OCI-LY1 (cell line): ENCODE measurements around the gene PPP1R14C.

ENCODE experiments used
- H2AFZ ChIP-seq: fragments of 200-600 bp; sonication (generic), shearing (Covaris generic); 2 replicates; pipeline ENCODE4 v1.6.0; 2014; ENCODE audit warnings: antibody characterized with exemption, mild to moderate bottlenecking, low read length
- H3F3A ChIP-seq: fragments of 200-600 bp; sonication (generic), shearing (Covaris generic); 2 replicates; pipeline ENCODE4 v1.6.0; 2014; ENCODE audit warnings: mild to moderate bottlenecking, antibody characterized with exemption, low read length, moderate library complexity; ENCODE audit not compliant: insufficient read depth
- H3K27ac ChIP-seq: fragments of 200-600 bp; sonication (generic); 2 replicates; pipeline ENCODE4 v1.5.1; 2014; ENCODE audit warnings: low read length, mixed run types, mild to moderate bottlenecking, low read depth; ENCODE audit not compliant: poor library complexity, severe bottlenecking
- H3K27me3 ChIP-seq: fragments of 200-600 bp; sonication (generic); 2 replicates; pipeline ENCODE4 v1.6.0; 2014; ENCODE audit warnings: antibody characterized with exemption, mild to moderate bottlenecking, low read length, moderate library complexity; ENCODE audit not compliant: insufficient read depth
- H3K36me3 ChIP-seq: fragments of 200-600 bp; sonication (generic); 2 replicates; pipeline ENCODE4 v1.6.1; 2014; ENCODE audit warnings: mild to moderate bottlenecking, antibody characterized with exemption, low read length, moderate library complexity, mixed read lengths; ENCODE audit not compliant: insufficient read depth
- H3K4me1 ChIP-seq: fragments of 200-600 bp; sonication (generic); 2 replicates; pipeline ENCODE4 v1.5.1; 2014; ENCODE audit warnings: mild to moderate bottlenecking, low read length, moderate library complexity; ENCODE audit not compliant: insufficient read depth, severe bottlenecking
- H3K4me2 ChIP-seq: fragments of 200-600 bp; sonication (generic), shearing (Covaris generic); 2 replicates; pipeline ENCODE4 v1.6.1; 2014; ENCODE audit warnings: low read length
- H3K4me3 ChIP-seq: fragments of 200-600 bp; sonication (generic); 2 replicates; pipeline ENCODE4 v1.5.1; 2014; ENCODE audit warnings: low read length, low read depth, mild to moderate bottlenecking, mixed read lengths; ENCODE audit not compliant: poor library complexity, severe bottlenecking
- H3K79me2 ChIP-seq: fragments of 200-600 bp; shearing (Covaris generic); 2 replicates; pipeline ENCODE4 v1.6.1; 2016; ENCODE audit warnings: mixed run types, low read length, mixed read lengths; ENCODE audit not compliant: insufficient read depth
- H3K9ac ChIP-seq: fragments of 200-600 bp; sonication (generic), shearing (Covaris generic); 2 replicates; pipeline ENCODE4 v1.6.1; 2014; ENCODE audit warnings: mild to moderate bottlenecking, low read length, mixed read lengths
- H3K9me2 ChIP-seq: fragments of 200-600 bp; sonication (generic), shearing (Covaris generic); 2 replicates; pipeline ENCODE4 v1.6.1; 2014; ENCODE audit warnings: low read depth, mild to moderate bottlenecking, low read length, mixed read lengths
- H3K9me3 ChIP-seq: fragments of 200-600 bp; shearing (Covaris generic); 2 replicates; pipeline ENCODE4 v1.6.1; 2014; ENCODE audit warnings: low read length, mixed read lengths
- H4K20me1 ChIP-seq: fragments of 200-600 bp; sonication (generic), shearing (Covaris generic); 2 replicates; pipeline ENCODE4 v1.6.0; 2016; ENCODE audit warnings: mild to moderate bottlenecking, low read length; ENCODE audit not compliant: insufficient read depth
- CTCF ChIP-seq: fragments of 200-600 bp; sonication (generic), shearing (Covaris generic); IDR thresholded peaks from 2 replicates; pipeline ENCODE4 v1.5.1; 2017; ENCODE audit warnings: mild to moderate bottlenecking, antibody characterized with exemption, low read length, moderate library complexity, mixed read lengths
- EZH2 ChIP-seq: fragments of 200-600 bp; sonication (generic), shearing (Covaris generic); IDR thresholded peaks from 2 replicates; pipeline ENCODE4 v1.8.0; 2017; ENCODE audit warnings: borderline replicate concordance, mixed run types, mild to moderate bottlenecking, antibody characterized with exemption, low read length, moderate library complexity, mixed read lengths

PPP1R14C gene

GRCh38 chr6:150145427-150145826, 2.6 kb downstream of the PPP1R14C start:
- H3F3A ChIP-seq = no peaks in the 10 kb centered on the region
- H3K4me1 ChIP-seq = no peaks in the 10 kb centered on the region
- H3K4me2 ChIP-seq = no peak overlapping the region
- no peak overlapping the region for H3K9ac ChIP-seq
- no peak overlapping the region for H3K27ac ChIP-seq
- H3K4me3 ChIP-seq = no peak overlapping the region
- H3K9me3 ChIP-seq = no peaks in the 10 kb centered on the region
- H3K9me2 ChIP-seq = no peaks in the 10 kb centered on the region
- H2AFZ ChIP-seq = no peak overlapping the region
- H3K27me3 ChIP-seq = peaks cover 6% of the 10 kb centered on the region; the same call in 1 of the 2 replicates
- H4K20me1 ChIP-seq = no peaks in the 10 kb centered on the region
- no peak for TF ChIP-seq CTCF
- TF ChIP-seq EZH2 = no peak
- no peaks in the 10 kb centered on the region for H3K36me3 ChIP-seq
- H3K79me2 ChIP-seq = no peaks in the 10 kb centered on the region

DNA sequence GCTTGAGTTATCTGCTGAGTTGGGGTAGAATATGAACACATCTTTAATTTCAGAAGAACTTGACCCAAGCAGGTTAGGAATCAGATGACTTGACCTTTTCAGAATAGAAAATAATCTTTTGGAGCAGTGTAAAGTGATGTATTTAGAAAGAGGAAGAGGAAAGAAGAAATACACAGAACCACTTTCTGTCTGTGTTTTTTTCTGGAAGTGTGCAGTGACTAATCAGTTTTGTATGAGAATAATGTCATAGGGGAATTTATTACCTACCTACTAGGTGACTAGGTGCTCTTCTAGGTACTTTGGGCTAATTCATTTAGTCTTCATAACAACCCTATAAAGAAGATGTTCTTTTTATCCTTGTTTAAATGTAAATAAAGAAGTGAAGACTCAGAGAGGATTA, 3.0 kb downstream of the PPP1R14C start:
- Histone ChIP-seq H3K9ac (no peak overlapping the region), H3K27me3 (peaks cover 6% of the 10 kb centered on the region; the same call in 1 of the 2 replicates), H3F3A (no peaks in the 10 kb centered on the region), H3K27ac (no peak overlapping the region), H3K36me3 (no peaks in the 10 kb centered on the region), H3K79me2 (no peaks in the 10 kb centered on the region), H3K4me1 (no peaks in the 10 kb centered on the region), H3K9me3 (no peaks in the 10 kb centered on the region), H3K9me2 (no peaks in the 10 kb centered on the region), H2AFZ (no peak overlapping the region), H4K20me1 (no peaks in the 10 kb centered on the region), H3K4me2 (no peak overlapping the region), H3K4me3 (no peak overlapping the region)
- no peak for TF ChIP-seq EZH2
- no peak for TF ChIP-seq CTCF

DNA sequence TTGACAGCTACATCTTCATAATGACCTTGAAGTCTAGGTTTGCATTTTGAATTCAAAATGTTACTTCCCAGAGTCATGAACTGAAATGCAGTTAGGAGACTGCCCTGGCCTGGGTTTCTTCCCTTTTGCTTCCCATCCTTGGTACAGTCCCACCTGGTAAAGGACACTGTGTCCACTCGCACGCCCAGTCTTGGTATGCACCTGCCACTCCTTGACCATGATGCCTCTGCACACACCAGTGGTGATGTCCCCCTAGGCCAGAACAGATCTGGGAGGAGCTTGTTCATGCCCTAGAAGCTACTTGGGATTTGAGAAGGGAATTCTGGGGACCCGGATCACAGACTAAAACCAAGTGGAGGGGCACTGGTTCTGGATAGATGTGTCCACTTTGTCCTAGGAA, 3.6 kb downstream of the PPP1R14C start:
- no peak overlapping the region for H3K4me2 ChIP-seq
- H3K27me3 ChIP-seq = peaks cover 6% of the 10 kb centered on the region; the same call in 1 of the 2 replicates
- H3K79me2 ChIP-seq = no peaks in the 10 kb centered on the region
- H2AFZ ChIP-seq = no peak overlapping the region
- no peaks in the 10 kb centered on the region for H3K4me1 ChIP-seq
- no peaks in the 10 kb centered on the region for H3K36me3 ChIP-seq
- TF ChIP-seq CTCF (no peak), EZH2 (no peak)
- no peaks in the 10 kb centered on the region for H3K9me2 ChIP-seq
- no peak overlapping the region for H3K4me3 ChIP-seq
- H3K27ac ChIP-seq = no peak overlapping the region
- no peaks in the 10 kb centered on the region for H4K20me1 ChIP-seq
- H3F3A ChIP-seq = no peaks in the 10 kb centered on the region
- no peak overlapping the region for H3K9ac ChIP-seq
- H3K9me3 ChIP-seq = no peaks in the 10 kb centered on the region
